Fibroblast of lung (primary cell): ENCODE data around the gene EFNB3. TPM values are rescaled to one million over a fixed set of nuclear protein-coding genes. Genes with fewer than 3 reads are reported as not detected.

Experiments used
- DNase-seq, 2 donors: peaks; one replicate each; pipeline versions ENCODE4 v3.0.0 to v3.0.0-alpha.2; 2010; ENCODE audit warnings: low read depth in 2 of 2
- H2AFZ ChIP-seq: 2 replicates; pipeline ENCODE4 v1.5.1; 2012; ENCODE audit warnings: low read length, control low read depth, inconsistent platforms
- H3K27ac ChIP-seq: 2 replicates; pipeline ENCODE4 v1.5.1; 2011; ENCODE audit warnings: low read length, control low read depth; ENCODE audit not compliant: insufficient read depth
- H3K27me3 ChIP-seq: 2 replicates; pipeline ENCODE4 v1.5.1; 2011; ENCODE audit warnings: mild to moderate bottlenecking, low read length; ENCODE audit not compliant: control insufficient read depth, insufficient read depth
- H3K36me3 ChIP-seq: 2 replicates; pipeline ENCODE4 v1.5.1; 2011; ENCODE audit warnings: low read length; ENCODE audit not compliant: control insufficient read depth, insufficient read depth
- H3K4me1 ChIP-seq: 2 replicates; pipeline ENCODE4 v1.5.1; 2011; ENCODE audit warnings: low read length; ENCODE audit not compliant: control insufficient read depth, insufficient read depth; ENCODE audit errors: extremely low read depth
- H3K4me2 ChIP-seq: 2 replicates; pipeline ENCODE4 v1.5.1; 2011; ENCODE audit warnings: low read length, control low read depth; ENCODE audit not compliant: insufficient read depth; ENCODE audit errors: extremely low read depth
- H3K4me3 ChIP-seq, 4 experiments: fragments of 200-600 bp in 1 of 4; sonication (generic) in 1 of 4; replicated peaks in 1 of 4; 2 replicates each; pipeline ENCODE4 v1.5.1; 2011 to 2016; ENCODE audit warnings: low read length in 4 of 4, low read depth in 3 of 4, mild to moderate bottlenecking in 3 of 4, control low read depth in 2 of 4, inconsistent platforms in 1 of 4, mixed read lengths in 1 of 4; ENCODE audit not compliant: insufficient read depth in 1 of 4; ENCODE audit errors: control extremely low read depth in 1 of 4
- H3K79me2 ChIP-seq: 2 replicates; pipeline ENCODE4 v1.5.1; 2012; ENCODE audit warnings: mild to moderate bottlenecking, low read length, inconsistent platforms; ENCODE audit not compliant: control insufficient read depth, insufficient read depth
- H3K9ac ChIP-seq: 2 replicates; pipeline ENCODE4 v1.5.1; 2011; ENCODE audit warnings: mild to moderate bottlenecking, low read length, control low read depth; ENCODE audit not compliant: insufficient read depth
- H3K9me3 ChIP-seq: 2 replicates; pipeline ENCODE4 v1.5.1; 2012; ENCODE audit warnings: low read depth, low read length; ENCODE audit not compliant: control insufficient read depth, insufficient read depth
- H4K20me1 ChIP-seq: 2 replicates; pipeline ENCODE4 v1.5.1; 2011; ENCODE audit warnings: low read length; ENCODE audit not compliant: control insufficient read depth, insufficient read depth; ENCODE audit errors: extremely low read depth
- EZH2 ChIP-seq: IDR thresholded peaks from 2 replicates; pipeline ENCODE4 v1.5.1; 2012; ENCODE audit warnings: low read length, control low read depth, mild to moderate bottlenecking; ENCODE audit errors: missing control alignments
- polyA plus RNA-seq, 2 donors: library from polyadenylated mRNA; depleted of rRNA in 1 of 2; stranded (reverse) in 1 of 2; unstranded in 1 of 2; fragments of >200 nt; gene quantifications; 2 replicates each; pipeline ENCODE4 v1.2.1, GENCODE V29; 2011 to 2012; ENCODE audit warnings: missing spikeins in 1 of 2
- total RNA-seq: library from RNA; depleted of rRNA; stranded (reverse); fragments of >200 nt; gene quantifications from 2 replicates; pipeline ENCODE4 v1.2.1, GENCODE V29; 2014
- TF ChIP-seq, protein P1 (sequence below), 2 donors: IDR thresholded peaks in 1 of 2; conservative IDR thresholded peaks in 1 of 2; 1 replicate in 1 of 2; 2 replicates in 1 of 2; pipeline ENCODE4 v1.5.1; 2011 to 2012; ENCODE audit warnings: low read length in 2 of 2, control low read depth in 1 of 2, inconsistent platforms in 1 of 2, low read depth in 1 of 2, mild to moderate bottlenecking in 1 of 2

The EFNB3 gene
- total and polyA plus RNA-seq, 2 donors (not counting 1 experiment from before 2014, with no cell fraction given) = 0.33 to 3.7 TPM

DNA sequence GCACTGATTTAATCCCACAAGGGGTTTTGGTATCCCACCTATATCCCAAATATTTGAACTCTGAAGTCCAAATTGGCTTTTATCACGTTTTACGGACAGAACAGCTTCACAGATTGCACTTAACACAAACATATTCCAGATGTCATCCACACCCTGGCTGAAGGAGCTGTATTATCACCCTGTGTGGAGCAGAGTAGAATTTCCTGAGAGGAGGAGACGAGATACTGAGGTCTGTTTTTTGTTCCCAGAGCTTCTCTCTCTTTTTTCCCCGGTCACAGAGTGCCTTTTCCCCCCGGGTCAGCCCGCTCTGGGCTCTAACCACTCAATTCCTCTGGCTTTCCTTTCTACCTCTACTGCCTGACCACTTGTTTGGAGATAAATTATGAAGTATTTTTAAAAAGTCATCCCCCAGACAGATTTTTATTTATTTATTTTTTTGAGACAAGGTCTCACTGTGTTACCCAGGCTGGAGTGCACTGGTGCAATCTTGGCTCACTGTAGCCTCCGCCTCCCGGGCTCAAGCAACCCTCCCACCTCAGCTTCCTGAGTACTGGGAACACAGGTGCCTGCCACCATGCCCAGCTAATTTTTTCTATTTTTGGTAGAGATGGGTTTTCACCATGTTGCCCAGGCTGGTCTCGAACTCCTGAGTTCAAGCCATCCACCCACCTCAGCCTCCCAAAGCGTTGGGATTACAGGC is 43.2 kb downstream of the EFNB3 start:
- peak; percentile 24 to 35 for DNase-seq
- H3K27me3 ChIP-seq = no peaks in the 10 kb centered on the region
- TF ChIP-seq, protein P1, sequence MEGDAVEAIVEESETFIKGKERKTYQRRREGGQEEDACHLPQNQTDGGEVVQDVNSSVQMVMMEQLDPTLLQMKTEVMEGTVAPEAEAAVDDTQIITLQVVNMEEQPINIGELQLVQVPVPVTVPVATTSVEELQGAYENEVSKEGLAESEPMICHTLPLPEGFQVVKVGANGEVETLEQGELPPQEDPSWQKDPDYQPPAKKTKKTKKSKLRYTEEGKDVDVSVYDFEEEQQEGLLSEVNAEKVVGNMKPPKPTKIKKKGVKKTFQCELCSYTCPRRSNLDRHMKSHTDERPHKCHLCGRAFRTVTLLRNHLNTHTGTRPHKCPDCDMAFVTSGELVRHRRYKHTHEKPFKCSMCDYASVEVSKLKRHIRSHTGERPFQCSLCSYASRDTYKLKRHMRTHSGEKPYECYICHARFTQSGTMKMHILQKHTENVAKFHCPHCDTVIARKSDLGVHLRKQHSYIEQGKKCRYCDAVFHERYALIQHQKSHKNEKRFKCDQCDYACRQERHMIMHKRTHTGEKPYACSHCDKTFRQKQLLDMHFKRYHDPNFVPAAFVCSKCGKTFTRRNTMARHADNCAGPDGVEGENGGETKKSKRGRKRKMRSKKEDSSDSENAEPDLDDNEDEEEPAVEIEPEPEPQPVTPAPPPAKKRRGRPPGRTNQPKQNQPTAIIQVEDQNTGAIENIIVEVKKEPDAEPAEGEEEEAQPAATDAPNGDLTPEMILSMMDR (conservative IDR thresholded peaks at IDR 0.05 in 1 of 2, IDR thresholded peaks at IDR 0.05 in 1 of 2; ENCODE audit: low read depth in 1 of 2, low read length in 2 of 2) = no peak
- TF ChIP-seq EZH2 = no peak
- no peaks in the 10 kb centered on the region for H4K20me1 ChIP-seq
- no peak overlapping the region for H3K9ac ChIP-seq
- no peaks in the 10 kb centered on the region for H3K9me3 ChIP-seq
- H3K36me3 ChIP-seq = no peaks in the 10 kb centered on the region
- H3K27ac ChIP-seq = peak overlapping the region; percentile 54
- peak overlapping the region; percentile 47 for H2AFZ ChIP-seq
- peak overlapping the region; percentile 61 for H3K4me2 ChIP-seq
- no peak overlapping the region for H3K4me3 ChIP-seq
- H3K79me2 ChIP-seq = no peaks in the 10 kb centered on the region
- peaks cover 19% of the 10 kb centered on the region for H3K4me1 ChIP-seq

DNA sequence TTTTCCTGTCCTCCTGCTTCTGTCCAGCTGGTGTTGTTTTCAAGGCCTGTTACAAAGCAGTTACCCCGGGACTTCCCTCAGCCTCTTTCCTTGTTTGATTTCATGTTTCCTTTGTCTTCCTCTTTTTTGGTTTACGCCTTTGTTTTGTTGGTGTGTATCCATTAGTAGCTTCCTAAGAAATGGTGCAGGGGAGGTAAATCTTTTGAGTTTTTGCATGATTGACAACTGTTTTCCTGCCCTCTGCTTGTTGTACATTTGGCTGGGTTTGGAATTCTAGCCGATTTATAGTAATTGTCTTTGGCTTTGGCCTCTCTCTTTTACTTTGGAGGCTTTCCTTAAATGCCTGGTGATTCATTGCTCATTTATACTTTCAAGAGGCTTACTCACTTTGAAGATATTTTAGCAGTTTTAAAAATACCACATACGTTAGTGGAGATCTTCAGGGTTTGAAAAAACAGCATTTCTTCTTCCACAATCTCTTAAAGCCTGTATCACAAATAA is 45.4 kb downstream of the EFNB3 start:
- Histone ChIP-seq H3K36me3 (no peaks in the 10 kb centered on the region), H3K4me3 (no peak overlapping the region), H2AFZ (no peak overlapping the region), H3K9me3 (no peaks in the 10 kb centered on the region), H3K27ac (peak overlapping the region; percentile 68), H3K9ac (no peak overlapping the region), H3K4me1 (peaks cover 19% of the 10 kb centered on the region), H3K27me3 (no peaks in the 10 kb centered on the region), H3K79me2 (no peaks in the 10 kb centered on the region), H4K20me1 (no peaks in the 10 kb centered on the region), H3K4me2 (peak overlapping the region; percentile 44)
- DNase-seq = peak; percentile 85 to 93
- TF ChIP-seq, protein P1 (conservative IDR thresholded peaks at IDR 0.05 in 1 of 2, IDR thresholded peaks at IDR 0.05 in 1 of 2; ENCODE audit: low read depth in 1 of 2, low read length in 2 of 2) = no peak

DNA sequence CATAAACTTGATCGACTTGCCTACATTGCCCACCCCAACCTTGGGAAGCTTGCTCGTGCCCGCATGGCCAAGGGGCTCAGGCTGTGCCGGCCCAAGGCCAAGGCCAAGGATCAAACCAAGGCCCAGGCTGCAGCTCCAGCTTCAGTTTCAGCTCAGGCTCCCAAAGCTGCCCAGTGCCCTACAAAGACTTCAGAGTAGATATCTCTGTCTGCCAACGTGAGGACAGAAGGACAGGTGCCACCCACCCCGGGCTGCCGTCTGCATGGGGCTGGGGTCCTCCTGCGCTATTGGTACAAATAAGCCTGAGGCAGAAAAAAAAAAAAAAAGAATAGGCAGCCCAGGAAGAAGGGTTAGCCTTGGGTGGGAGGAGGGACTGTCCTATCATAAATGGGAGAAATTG is 49.7 kb downstream of the EFNB3 start:
- H3K9ac ChIP-seq = no peak overlapping the region

More for the DNA sequence above, 49.7 kb downstream of the EFNB3 start:
- Histone ChIP-seq H2AFZ (no peak overlapping the region), H3K27ac (no peak overlapping the region), H3K36me3 (no peaks in the 10 kb centered on the region), H3K4me3 (no peak overlapping the region), H3K4me1 (peaks cover 3% of the 10 kb centered on the region), H3K27me3 (no peaks in the 10 kb centered on the region), H3K79me2 (no peaks in the 10 kb centered on the region), H4K20me1 (no peaks in the 10 kb centered on the region), H3K9me3 (no peaks in the 10 kb centered on the region), H3K4me2 (no peak overlapping the region)
- no peak for TF ChIP-seq EZH2
- TF ChIP-seq, protein P1 (conservative IDR thresholded peaks at IDR 0.05 in 1 of 2, IDR thresholded peaks at IDR 0.05 in 1 of 2; ENCODE audit: low read depth in 1 of 2, low read length in 2 of 2) = no peak
- DNase-seq = no peak
